Uterus (tissue), 4 donors: ENCODE results near the gene ACTR3C. TPM values are rescaled to one million over a fixed set of nuclear protein-coding genes. Genes with fewer than 3 reads are reported as not detected.
"Not testable (repeated sequence)": the region's sequence is repeated elsewhere in the genome, so short reads cannot be mapped to it uniquely, and the experiment has no call there.

ENCODE experiments used
- DNase-seq, 2 donors: peaks; one replicate each; pipeline ENCODE4 v3.0.0-alpha.2; 2019 to 2020
- H3K27ac ChIP-seq, 2 donors: fragments of 200-600 bp; sonication (generic); 1 replicate in 1 of 2; 2 replicates in 1 of 2; pipeline ENCODE4 v1.5.1; 2016 to 2018
- H3K27me3 ChIP-seq, 2 donors: fragments of 200-600 bp; sonication (generic); one replicate each; pipeline ENCODE4 v1.5.1; 2018 to 2019; ENCODE audit warnings: control low read depth in 1 of 2
- H3K36me3 ChIP-seq, 2 donors: fragments of 200-600 bp; sonication (generic); one replicate each; pipeline ENCODE4 v1.5.1; 2019; ENCODE audit warnings: control low read depth in 1 of 2
- H3K4me1 ChIP-seq, 2 donors: fragments of 200-600 bp; sonication (generic); one replicate each; pipeline ENCODE4 v1.5.1; 2018 to 2019; ENCODE audit warnings: control low read depth in 1 of 2
- H3K4me3 ChIP-seq, 2 donors: fragments of 200-600 bp; sonication (generic); 1 replicate in 1 of 2; 2 replicates in 1 of 2; pipeline ENCODE4 v1.5.1; 2018 to 2019; ENCODE audit warnings: mild to moderate bottlenecking in 1 of 2
- H3K9me3 ChIP-seq, 2 donors: fragments of 200-600 bp; sonication (generic); one replicate each; pipeline ENCODE4 v1.5.1; 2019; ENCODE audit warnings: control low read depth in 1 of 2
- CTCF ChIP-seq, 4 experiments: fragments of 200-600 bp in 2 of 4; fragments of 450-650 bp in 2 of 4; sonication (generic) in 2 of 4; IDR thresholded peaks; one replicate each; pipeline ENCODE4 v1.5.1; 2016 to 2019; ENCODE audit warnings: antibody characterized with exemption in 4 of 4, mild to moderate bottlenecking in 2 of 4, moderate library complexity in 1 of 4
- POLR2A ChIP-seq, 2 donors: fragments of 450-650 bp; IDR thresholded peaks; one replicate each; pipeline ENCODE4 v1.6.1; 2016; ENCODE audit warnings: antibody characterized with exemption in 2 of 2, mild to moderate bottlenecking in 1 of 2, moderate library complexity in 1 of 2
- intact Hi-C: fragments of 100-400 bp; cut with DNase I; formaldehyde crosslinking; loops from one replicate; pipeline ENCODE4 v1.15.1; 2023; ENCODE audit warnings: low total_unique reads
- total RNA-seq, 4 donors: library from RNA; depleted of rRNA in 3 of 4; stranded (reverse); fragments of >200 nt in 3 of 4; gene quantifications; one replicate each; pipeline versions ENCODE4 v1.1.0 to v1.2.4, GENCODE V29; 2014 to 2023
- donor health status: DM: yes; HTN: yes; CAD: no.

The ACTR3C gene
- total RNA-seq, 4 donors from 2014 or later, result 2.6 to 13.1 (median 10.3) TPM

- H3K4me3 ChIP-seq, result no peak overlapping the region
- no peaks in the 10 kb centered on the region for H3K9me3 ChIP-seq
- TF ChIP-seq POLR2A (IDR thresholded peaks at IDR 0.05), result no peak
- TF ChIP-seq CTCF (IDR thresholded peaks at IDR 0.05), result no peak
- no peak for DNase-seq
- H3K27me3 ChIP-seq, result no peaks in the 10 kb centered on the region
- H3K36me3 ChIP-seq, result no peaks in the 10 kb centered on the region
- H3K4me1 ChIP-seq, result no peaks in the 10 kb centered on the region
- no peak overlapping the region for H3K27ac ChIP-seq
- intact Hi-C loops, result no loop called here
These were observed 5.4 kb downstream of the ACTR3C start for GRCh38 chr7:150317748-150318444.

- intact Hi-C loops, H3K4me3 ChIP-seq, H3K4me1 ChIP-seq, DNase-seq, H3K27ac ChIP-seq, H3K9me3 ChIP-seq, H3K36me3 ChIP-seq, H3K27me3 ChIP-seq: not testable (repeated sequence)
These were observed 6.4 kb downstream of the ACTR3C start for GRCh38 chr7:150316987-150317386.

- no peak for TF ChIP-seq POLR2A (IDR thresholded peaks at IDR 0.05)
- TF ChIP-seq CTCF (IDR thresholded peaks at IDR 0.05), result no peak
- no peaks in the 10 kb centered on the region for H3K9me3 ChIP-seq
- no peak overlapping the region for H3K4me3 ChIP-seq
- H3K27me3 ChIP-seq, result no peaks in the 10 kb centered on the region
- DNase-seq, result no peak
- H3K4me1 ChIP-seq, result no peaks in the 10 kb centered on the region
- no peaks in the 10 kb centered on the region for H3K36me3 ChIP-seq
- no peak overlapping the region for H3K27ac ChIP-seq
- intact Hi-C loops, result no loop called here
These were observed 8.6 kb downstream of the ACTR3C start for GRCh38 chr7:150314639-150315239.

GRCh38 chr7:150313870-150314269, 9.5 kb downstream of the ACTR3C start:
- Histone ChIP-seq H3K27ac (no peak overlapping the region), H3K27me3 (no peaks in the 10 kb centered on the region), H3K36me3 (no peaks in the 10 kb centered on the region), H3K4me1 (no peaks in the 10 kb centered on the region), H3K9me3 (no peaks in the 10 kb centered on the region), H3K4me3 (no peak overlapping the region)
- DNase-seq, result no peak
- TF ChIP-seq CTCF (IDR thresholded peaks at IDR 0.05) (no peak), POLR2A (IDR thresholded peaks at IDR 0.05) (no peak)
- intact Hi-C loops, result no loop called here

- H3K27ac ChIP-seq, result no peak overlapping the region
- TF ChIP-seq CTCF (IDR thresholded peaks at IDR 0.05), result no peak
- TF ChIP-seq POLR2A (IDR thresholded peaks at IDR 0.05), result no peak
- H3K4me1 ChIP-seq, result no peaks in the 10 kb centered on the region
- no peaks in the 10 kb centered on the region for H3K27me3 ChIP-seq
- intact Hi-C loops, result no loop called here
- no peaks in the 10 kb centered on the region for H3K36me3 ChIP-seq
- DNase-seq, result no peak
- no peaks in the 10 kb centered on the region for H3K9me3 ChIP-seq
- no peak overlapping the region for H3K4me3 ChIP-seq
These were observed 10.0 kb downstream of the ACTR3C start for GRCh38 chr7:150313367-150313809.

GRCh38 chr7:150312649-150313366, 10.5 kb downstream of the ACTR3C start:
- DNase-seq, H3K36me3 ChIP-seq, H3K9me3 ChIP-seq, H3K27ac ChIP-seq, H3K27me3 ChIP-seq, H3K4me3 ChIP-seq, H3K4me1 ChIP-seq, intact Hi-C loops: not testable (repeated sequence)
